Measurements from ENCODE around the gene TEX48. TPM values are rescaled to one million over a fixed set of nuclear protein-coding genes. Genes with fewer than 3 reads are reported as not detected.

TEX48 gene
- total and polyA plus RNA-seq, 10 of the 15 experiments (the other 5 are each of a cell fraction or from before 2014, with no cell fraction given): not detected

- no peak for TF ChIP-seq E4F1 (IDR thresholded peaks at IDR 0.05; ENCODE audit: borderline replicate concordance, partially characterized antibody)
- TF ChIP-seq ZNF592 (IDR thresholded peaks at IDR 0.05): no peak
- TF ChIP-seq RAD21 (IDR thresholded peaks at IDR 0.05; ENCODE audit: insufficient read depth, low read depth, low read length): no peak
Observed at GRCh38 chr9:114629563-114630090, 52.4 kb downstream of the TEX48 start (continued).

GRCh38 chr9:114627553-114627952, 54.4 kb downstream of the TEX48 start:
- WGBS (ENCODE audit: insufficient coverage, insufficient replicate concordance, low lambda C conversion rate, missing lambda C conversion rate): 95% methylated on average over 1 of the region's 1 CpG
- no peak for TF ChIP-seq SUZ12 (IDR thresholded peaks at IDR 0.05; ENCODE audit: unreplicated experiment)
- no peak for TF ChIP-seq MYB (IDR thresholded peaks at IDR 0.05; ENCODE audit: borderline replicate concordance, low read depth, low read length)
- no peak for TF ChIP-seq NR2C1 (IDR thresholded peaks at IDR 0.05)
- no peak for TF ChIP-seq STAT1 (conservative IDR thresholded peaks at IDR 0.05)
- TF ChIP-seq ASH2L (IDR thresholded peaks at IDR 0.05; ENCODE audit: borderline replicate concordance, low read depth): no peak
- TF ChIP-seq MEF2B (IDR thresholded peaks at IDR 0.05; ENCODE audit: partially characterized antibody, poor library complexity, severe bottlenecking): no peak
- RAD21 ChIA-PET (ENCODE audit: unreplicated experiment): interaction anchor here (2.0 kb wide), 1 partner anchor 26 kb away, joined by 6 read pairs; no protein-coding TSS in a partner anchor

More at GRCh38 chr9:114627553-114627952, 54.4 kb downstream of the TEX48 start:
- Histone ChIP-seq H3K79me2 (ENCODE audit: control insufficient read depth, insufficient read depth, low read length) (peaks cover 13% of the 10 kb centered on the region), H3K9me3 (replicated peaks; ENCODE audit: control insufficient read depth, insufficient read depth, low read length) (no peaks in the 10 kb centered on the region), H3K27me3 (replicated peaks in 1 of 2; ENCODE audit: control insufficient read depth in 2 of 2, insufficient read depth in 2 of 2, low read length in 1 of 2) (no peaks in the 10 kb centered on the region), H4K20me1 (ENCODE audit: control insufficient read depth, insufficient read depth) (no peaks in the 10 kb centered on the region), H3K4me3 (no peak overlapping the region), H3K36me3 (ENCODE audit: control insufficient read depth in 2 of 2, insufficient read depth in 2 of 2, low read length in 1 of 2) (peaks cover 17 to 48% of the 10 kb centered on the region in 2 experiments), H3K4me1 (ENCODE audit: control insufficient read depth, insufficient read depth, low read length) (no peaks in the 10 kb centered on the region; the same call in 1 of the 2 replicates), H3K27ac (ENCODE audit: control insufficient read depth, insufficient read depth) (no peak overlapping the region), H2AFZ (ENCODE audit: control insufficient read depth, low read depth, low read length) (no peak overlapping the region), H3K4me2 (ENCODE audit: control insufficient read depth, insufficient read depth) (no peak overlapping the region), H3K9ac (ENCODE audit: control insufficient read depth, insufficient read depth, low read length) (no peak overlapping the region)
- CTCF ChIA-PET: interaction anchor here (1.2 kb wide), 1 partner anchor 35 kb away, joined by 4 read pairs; no protein-coding TSS in a partner anchor
- ATAC-seq (no peak), FAIRE-seq (no peak), DNase-seq (ENCODE audit: low read depth, low spot score) (no peak)
- BruUV-seq (replicated peaks): no TSS peak
- intact Hi-C loops (cut with micrococcal nuclease; ENCODE audit: unreplicated experiment): no loop called here
- in situ Hi-C loops (cut with MboI): no loop called here
- POLR2A ChIA-PET: no interaction called here
- SMC1A ChIA-PET (ENCODE audit: uncharacterized antibody, unreplicated experiment): interaction anchor here (1.0 to 2.5 kb wide), 3 partner anchors 9 to 35 kb away, joined by 3 to 8 read pairs (median 6); no protein-coding TSS in a partner anchor
